ENCODE results near the gene PTPRD.

DNA sequence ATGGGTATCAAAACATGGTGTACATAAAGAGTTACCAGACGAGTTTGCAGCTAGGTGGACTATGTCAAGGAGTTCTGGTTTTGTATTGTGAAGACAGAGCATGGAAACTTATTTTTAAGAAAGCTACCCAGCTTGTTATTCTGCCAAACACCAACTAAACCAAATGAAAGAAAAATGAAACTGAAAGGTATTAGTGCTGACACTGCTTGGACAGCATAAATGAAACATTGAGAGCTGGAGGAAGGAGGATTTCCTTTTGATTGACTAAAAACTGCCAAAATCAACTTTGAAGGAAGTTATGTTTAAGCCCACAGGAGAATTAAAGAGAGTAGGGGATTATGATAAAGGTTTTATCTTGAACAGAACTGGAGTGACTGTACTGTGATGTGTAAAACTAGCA, 766.2 kb downstream of the PTPRD start:
- TF ChIP-seq POLR2AphosphoS5 (IDR thresholded peaks at IDR 0.05; ENCODE audit: borderline replicate concordance, low read depth, low read length), result no peak
- no peak for TF ChIP-seq EZH2 (IDR thresholded peaks at IDR 0.05)
